IPS-15b (cell line): ENCODE measurements around the gene CAPN11.
"Not testable (repeated sequence)": the region's sequence is repeated elsewhere in the genome, so short reads cannot be mapped to it uniquely, and the experiment has no call there.

Source experiments
- H3K27me3 ChIP-seq: one replicate; pipeline ENCODE4 v1.6.1; 2013; ENCODE audit warnings: low read length; ENCODE audit not compliant: control insufficient read depth, insufficient read depth
- H3K36me3 ChIP-seq: one replicate; pipeline ENCODE4 v1.6.1; 2013; ENCODE audit warnings: low read length; ENCODE audit not compliant: control insufficient read depth, insufficient read depth
- H3K4me1 ChIP-seq: one replicate; pipeline ENCODE4 v1.6.1; 2013; ENCODE audit warnings: mild to moderate bottlenecking, low read length; ENCODE audit not compliant: control insufficient read depth, insufficient read depth
- H3K4me3 ChIP-seq: one replicate; pipeline ENCODE4 v1.5.1; 2013; ENCODE audit warnings: low read depth, low read length
- H3K9ac ChIP-seq: one replicate; pipeline ENCODE4 v1.6.1; 2013; ENCODE audit warnings: low read depth, mild to moderate bottlenecking, low read length
- H3K9me3 ChIP-seq: one replicate; pipeline ENCODE4 v1.6.1; 2013; ENCODE audit warnings: mild to moderate bottlenecking, low read length; ENCODE audit not compliant: control insufficient read depth, insufficient read depth

The CAPN11 gene

DNA sequence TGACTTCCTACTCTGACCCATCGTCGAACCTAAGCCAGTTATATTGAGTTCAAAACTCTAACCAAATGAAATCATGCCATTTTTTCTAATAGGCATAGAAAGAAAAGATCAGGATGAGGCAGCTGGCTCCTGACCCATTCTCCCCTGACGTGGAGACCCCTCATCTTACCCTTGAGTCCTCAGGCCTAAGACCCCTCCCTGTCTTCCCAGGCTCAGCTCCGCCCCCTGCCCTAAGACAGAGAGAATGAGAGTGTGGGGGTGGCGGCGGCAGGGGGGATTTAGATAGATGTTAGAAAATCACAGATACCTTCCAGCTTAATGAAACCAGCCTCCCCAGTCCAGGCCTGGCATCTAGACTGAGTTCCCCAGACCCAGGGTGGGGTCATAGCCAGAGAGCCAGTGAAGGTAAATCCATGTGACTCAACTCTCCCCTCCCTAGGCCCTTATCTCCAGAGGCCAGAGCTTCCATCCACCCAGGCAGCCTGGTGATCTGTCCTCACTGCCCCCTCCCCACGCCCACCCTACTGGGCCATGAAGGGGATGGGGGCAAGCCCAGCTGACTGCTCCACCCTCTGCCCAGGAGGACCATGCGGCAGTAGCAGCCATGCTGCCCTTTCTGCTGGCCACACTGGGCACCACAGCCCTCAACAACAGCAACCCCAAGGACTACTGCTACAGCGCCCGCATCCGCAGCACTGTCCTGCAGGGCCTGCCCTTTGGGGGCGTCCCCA, 24.5 kb upstream of the CAPN11 start:
- Histone ChIP-seq H3K36me3 (peaks cover 10% of the 10 kb centered on the region), H3K9ac (no peak overlapping the region), H3K4me1 (peaks cover 5% of the 10 kb centered on the region), H3K27me3 (no peaks in the 10 kb centered on the region), H3K9me3 (no peaks in the 10 kb centered on the region), H3K4me3 (no peak overlapping the region)

GRCh38 chr6:44135173-44135758, 23.4 kb upstream of the CAPN11 start:
- Histone ChIP-seq H3K36me3 (peaks cover 12% of the 10 kb centered on the region), H3K4me1 (peaks cover 5% of the 10 kb centered on the region), H3K4me3 (no peak overlapping the region), H3K27me3 (no peaks in the 10 kb centered on the region), H3K9ac (no peak overlapping the region), H3K9me3 (no peaks in the 10 kb centered on the region)

DNA sequence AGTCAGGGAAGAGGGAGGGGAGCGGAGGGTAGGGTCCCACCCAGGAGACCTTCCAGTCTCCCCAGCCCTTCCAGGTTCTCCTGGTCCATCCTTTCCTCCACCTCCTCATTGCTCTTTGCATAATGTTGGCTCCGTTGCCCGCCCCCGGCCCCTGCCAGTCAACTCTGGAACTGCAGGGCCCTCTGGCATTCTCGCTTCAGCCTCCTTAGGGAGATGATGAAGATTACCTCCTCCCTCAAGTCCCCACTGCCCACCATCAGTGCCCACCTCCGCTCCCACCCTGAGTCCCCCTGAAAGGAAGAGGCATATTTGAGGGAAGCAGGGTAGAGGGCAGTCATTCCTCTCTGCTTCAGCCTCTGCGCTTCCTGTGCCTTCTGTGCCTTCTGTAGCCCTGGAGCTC, 22.7 kb upstream of the CAPN11 start:
- Histone ChIP-seq H3K9ac (no peak overlapping the region), H3K9me3 (no peaks in the 10 kb centered on the region), H3K27me3 (no peaks in the 10 kb centered on the region), H3K4me3 (no peak overlapping the region), H3K4me1 (peaks cover 5% of the 10 kb centered on the region), H3K36me3 (peaks cover 17% of the 10 kb centered on the region)

GRCh38 chr6:44138717-44139350, 19.8 kb upstream of the CAPN11 start:
- H3K4me3 ChIP-seq, result no peak overlapping the region
- no peak overlapping the region for H3K9ac ChIP-seq
- H3K9me3 ChIP-seq, result no peaks in the 10 kb centered on the region
- H3K36me3 ChIP-seq, result peaks cover 23% of the 10 kb centered on the region
- H3K27me3 ChIP-seq, result no peaks in the 10 kb centered on the region
- H3K4me1 ChIP-seq, result peaks cover 2% of the 10 kb centered on the region

GRCh38 chr6:44139351-44139743, 19.3 kb upstream of the CAPN11 start:
- Histone ChIP-seq H3K36me3 (peaks cover 23% of the 10 kb centered on the region), H3K4me1 (no peaks in the 10 kb centered on the region), H3K9ac (no peak overlapping the region), H3K27me3 (no peaks in the 10 kb centered on the region), H3K4me3 (no peak overlapping the region), H3K9me3 (no peaks in the 10 kb centered on the region)

DNA sequence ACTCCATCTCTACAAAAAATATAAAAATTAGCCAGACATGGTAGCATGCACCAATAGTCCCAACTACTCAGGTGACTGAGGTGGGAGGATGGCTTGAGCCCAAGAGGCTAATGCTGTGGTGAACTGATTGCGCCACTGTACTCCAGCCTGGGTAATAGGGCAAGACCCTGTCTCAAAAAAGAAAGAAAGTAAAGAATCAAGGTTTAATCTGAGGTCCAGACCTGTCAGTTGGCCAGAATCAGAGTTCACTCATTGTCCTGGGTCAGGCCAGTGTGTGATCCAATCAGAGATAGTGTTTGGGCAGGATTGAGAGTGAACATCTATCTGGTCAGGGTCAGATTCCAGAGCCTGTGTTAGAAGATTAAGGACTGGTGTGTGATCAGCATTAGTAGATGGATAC, 15.8 kb upstream of the CAPN11 start:
- H3K4me1 ChIP-seq, result no peaks in the 10 kb centered on the region
- H3K36me3 ChIP-seq, result peaks cover 23% of the 10 kb centered on the region

DNA sequence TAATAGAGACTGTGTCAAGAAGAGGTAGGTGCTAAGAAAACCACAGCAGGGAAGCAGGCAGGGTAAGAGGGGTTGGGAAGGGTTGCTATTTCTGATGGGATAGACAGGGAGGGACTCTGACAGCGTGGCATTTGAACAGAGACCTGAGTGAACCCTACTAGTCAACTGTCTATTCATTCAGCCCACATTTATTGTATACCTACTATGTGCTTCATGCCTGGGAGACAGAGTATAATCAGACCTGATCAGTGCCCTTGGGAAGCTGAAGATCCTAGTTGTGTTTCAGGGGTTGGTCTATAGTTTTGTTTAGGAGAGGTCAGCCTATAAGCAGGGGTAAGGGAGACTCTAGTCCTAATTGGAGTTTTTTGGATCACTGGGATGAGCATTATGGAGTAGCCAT, 14.9 kb upstream of the CAPN11 start:
- no peaks in the 10 kb centered on the region for H3K4me1 ChIP-seq
- no peak overlapping the region for H3K4me3 ChIP-seq
- H3K9ac ChIP-seq, result no peak overlapping the region
- H3K9me3 ChIP-seq, result no peaks in the 10 kb centered on the region
- peaks cover 26% of the 10 kb centered on the region for H3K36me3 ChIP-seq
- H3K27me3 ChIP-seq, result no peaks in the 10 kb centered on the region

More for the DNA sequence above, 15.8 kb upstream of the CAPN11 start:
- no peaks in the 10 kb centered on the region for H3K9me3 ChIP-seq
- H3K9ac ChIP-seq, result no peak overlapping the region
- H3K4me3 ChIP-seq, result no peak overlapping the region
- H3K27me3 ChIP-seq, result no peaks in the 10 kb centered on the region

DNA sequence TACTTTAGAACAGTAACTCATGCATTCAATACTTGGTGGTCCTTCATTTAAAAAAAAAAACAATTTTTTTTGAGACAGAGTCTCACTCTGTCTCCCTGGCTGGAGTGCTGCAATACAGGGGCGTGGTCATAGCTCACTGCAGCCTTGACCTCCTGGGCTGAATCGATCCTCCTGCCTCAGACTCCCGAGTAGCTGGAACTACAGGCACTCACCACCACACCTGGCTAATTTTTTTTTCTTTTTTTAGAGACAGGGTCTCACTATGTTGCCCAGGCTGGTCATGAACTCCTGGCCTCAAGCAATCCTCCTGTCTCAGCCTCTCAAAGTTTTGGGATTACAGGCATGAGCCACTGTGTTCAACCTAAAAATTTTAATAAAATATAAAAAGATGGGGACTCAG, 14.1 kb upstream of the CAPN11 start:
- not testable (repeated sequence) for H3K9me3 ChIP-seq, H3K4me1 ChIP-seq, H3K9ac ChIP-seq, H3K4me3 ChIP-seq, H3K27me3 ChIP-seq
- peaks cover 29% of the 10 kb centered on the region for H3K36me3 ChIP-seq

- Histone ChIP-seq H3K4me3 (no peak overlapping the region), H3K9me3 (no peaks in the 10 kb centered on the region), H3K4me1 (no peaks in the 10 kb centered on the region), H3K9ac (no peak overlapping the region), H3K36me3 (peaks cover 26% of the 10 kb centered on the region), H3K27me3 (no peaks in the 10 kb centered on the region)
These were observed 12.8 kb upstream of the CAPN11 start for GRCh38 chr6:44145839-44146238.

GRCh38 chr6:44146685-44147084, 11.9 kb upstream of the CAPN11 start:
- H3K4me3 ChIP-seq, result no peak overlapping the region
- no peaks in the 10 kb centered on the region for H3K9me3 ChIP-seq
- H3K9ac ChIP-seq, result no peak overlapping the region
- H3K36me3 ChIP-seq, result peaks cover 19% of the 10 kb centered on the region
- no peaks in the 10 kb centered on the region for H3K4me1 ChIP-seq
- H3K27me3 ChIP-seq, result no peaks in the 10 kb centered on the region

- H3K27me3 ChIP-seq, result no peaks in the 10 kb centered on the region
- no peak overlapping the region for H3K4me3 ChIP-seq
- H3K36me3 ChIP-seq, result peaks cover 19% of the 10 kb centered on the region
- no peak overlapping the region for H3K9ac ChIP-seq
- no peaks in the 10 kb centered on the region for H3K4me1 ChIP-seq
- no peaks in the 10 kb centered on the region for H3K9me3 ChIP-seq
These were observed 11.4 kb upstream of the CAPN11 start for GRCh38 chr6:44147256-44147655.

DNA sequence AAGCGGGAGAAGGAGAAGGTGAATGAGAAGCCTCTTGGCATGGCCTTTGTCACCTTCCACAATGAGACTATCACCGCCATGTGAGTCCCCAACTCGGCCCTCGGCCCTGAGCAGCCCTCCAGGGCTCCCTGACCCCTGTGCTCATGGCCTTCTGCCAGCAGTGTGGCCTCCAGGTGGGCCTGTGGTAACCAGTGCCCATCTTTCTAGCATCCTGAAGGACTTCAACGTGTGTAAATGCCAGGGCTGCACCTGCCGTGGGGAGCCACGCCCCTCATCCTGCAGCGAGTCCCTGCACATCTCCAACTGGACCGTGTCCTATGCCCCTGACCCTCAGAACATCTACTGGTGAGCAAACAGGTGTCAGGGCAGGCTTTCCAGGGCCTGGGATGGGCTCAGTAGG, 10.3 kb upstream of the CAPN11 start:
- Histone ChIP-seq H3K4me3 (no peak overlapping the region), H3K27me3 (no peaks in the 10 kb centered on the region), H3K4me1 (no peaks in the 10 kb centered on the region), H3K9me3 (no peaks in the 10 kb centered on the region), H3K36me3 (peaks cover 25% of the 10 kb centered on the region), H3K9ac (no peak overlapping the region)
